OCI-M2 (cell line): Measurements from ENCODE around the gene NUTM2D.
"Not testable (repeated sequence)": the region's sequence is repeated elsewhere in the genome, so short reads cannot be mapped to it uniquely, and the experiment has no call there.

Source experiments
- DNase-seq: peaks from one replicate; lab custom pipeline; 2025; ENCODE audit not compliant: unreplicated experiment; lab: John Stamatoyannopoulos, UW

Gene NUTM2D

DNA sequence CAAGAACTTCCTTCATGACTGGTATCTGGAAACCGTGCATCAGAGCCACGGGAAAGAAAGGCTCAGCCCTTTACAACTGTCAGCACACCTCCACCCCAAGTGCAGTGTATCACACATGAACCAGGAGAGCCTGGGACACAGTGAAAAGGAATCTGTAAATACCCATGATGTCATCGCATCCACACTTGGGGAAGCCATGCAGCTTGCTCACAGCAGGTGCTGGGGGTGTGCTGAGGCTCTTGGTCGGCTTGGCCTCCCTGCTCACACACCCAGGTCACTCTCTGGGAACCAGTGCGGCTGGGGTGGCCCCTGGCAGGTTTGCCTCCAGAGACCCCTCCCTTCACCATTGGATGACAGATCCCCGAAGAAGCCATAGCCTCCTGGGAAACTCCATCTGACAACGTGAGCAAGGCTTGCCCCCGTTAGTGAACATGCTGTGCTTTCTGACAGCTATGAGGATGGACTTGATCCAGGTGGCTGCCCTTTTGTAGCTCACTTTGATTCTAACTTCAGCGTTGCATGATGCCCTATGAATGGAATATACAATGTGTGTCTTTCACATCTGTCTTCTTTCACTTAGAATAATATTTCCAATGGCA lies 12.1 kb downstream of the NUTM2D start:
- not testable (repeated sequence) for DNase-seq

DNA sequence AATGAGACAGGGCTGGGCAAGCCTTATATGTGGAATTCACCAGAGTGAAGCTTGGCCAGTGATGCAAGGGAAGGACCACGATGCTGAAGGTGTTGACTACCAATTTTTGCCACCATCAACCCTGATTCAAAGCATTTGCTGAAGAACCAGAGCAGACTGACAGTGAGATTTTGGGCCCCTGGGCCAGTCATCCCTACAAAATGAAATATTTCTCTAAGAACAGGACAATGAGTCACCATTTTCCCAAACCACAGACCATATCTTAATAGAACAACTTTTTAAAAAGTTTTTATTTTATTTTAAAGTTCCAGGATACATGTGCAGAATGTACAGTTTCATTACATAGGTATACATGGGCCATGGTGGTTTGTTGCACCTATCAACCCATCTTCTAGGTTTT lies 16.5 kb downstream of the NUTM2D start:
- DNase-seq = not testable (repeated sequence)

DNA sequence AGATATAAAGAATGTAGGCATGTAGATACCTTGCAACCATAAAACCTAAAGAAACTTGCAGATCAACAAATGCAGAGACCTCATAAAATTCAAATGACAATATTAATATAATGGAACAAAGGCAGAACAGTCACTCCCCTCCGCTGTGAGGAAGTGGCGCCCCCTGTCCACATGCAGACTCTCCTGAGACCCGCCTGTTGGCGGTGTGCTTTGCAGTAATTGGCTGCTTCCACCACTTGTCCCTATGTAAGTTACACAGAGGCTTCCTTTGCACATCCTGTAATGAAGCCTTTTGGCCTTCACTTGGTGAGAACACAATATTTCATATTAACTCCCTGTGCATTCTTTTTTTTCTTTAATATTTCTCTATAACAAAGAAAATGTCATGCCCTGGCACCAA lies 21.6 kb downstream of the NUTM2D start:
- DNase-seq = not testable (repeated sequence)

DNA sequence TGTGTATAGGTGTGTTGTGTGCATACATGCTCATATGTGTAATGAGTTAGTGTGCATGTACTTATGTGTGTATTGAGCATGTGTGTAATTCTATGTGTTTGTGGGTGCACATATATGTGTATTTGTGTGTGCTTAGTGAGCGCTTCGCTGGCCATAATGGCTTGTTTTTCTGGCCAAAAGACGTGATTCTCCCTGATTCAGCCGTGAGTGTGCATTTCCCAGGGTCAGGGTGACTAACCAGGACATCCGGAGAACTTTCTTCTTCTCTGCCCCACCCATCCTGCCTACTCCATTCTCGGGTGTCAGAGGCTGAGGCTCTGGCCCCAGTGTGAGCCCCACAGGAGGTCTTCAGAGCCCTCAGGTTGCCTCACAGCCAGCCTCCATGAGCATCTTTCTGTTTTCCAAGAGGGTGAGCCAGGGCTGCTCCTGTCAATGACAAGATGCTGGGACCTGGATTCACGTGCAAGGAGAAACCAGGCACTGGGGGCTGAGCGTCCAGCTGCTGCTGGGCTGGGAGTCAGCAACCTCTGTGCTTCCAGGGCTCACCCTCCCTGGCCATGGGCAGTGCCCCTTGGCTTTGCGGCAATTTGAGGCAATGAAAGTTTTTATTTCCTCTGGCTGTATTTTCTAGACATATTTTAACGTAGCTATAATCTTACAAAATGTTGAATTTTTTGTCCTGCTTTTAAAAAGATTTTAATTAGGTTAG lies 25.8 kb downstream of the NUTM2D start:
- DNase-seq = not testable (repeated sequence)

DNA sequence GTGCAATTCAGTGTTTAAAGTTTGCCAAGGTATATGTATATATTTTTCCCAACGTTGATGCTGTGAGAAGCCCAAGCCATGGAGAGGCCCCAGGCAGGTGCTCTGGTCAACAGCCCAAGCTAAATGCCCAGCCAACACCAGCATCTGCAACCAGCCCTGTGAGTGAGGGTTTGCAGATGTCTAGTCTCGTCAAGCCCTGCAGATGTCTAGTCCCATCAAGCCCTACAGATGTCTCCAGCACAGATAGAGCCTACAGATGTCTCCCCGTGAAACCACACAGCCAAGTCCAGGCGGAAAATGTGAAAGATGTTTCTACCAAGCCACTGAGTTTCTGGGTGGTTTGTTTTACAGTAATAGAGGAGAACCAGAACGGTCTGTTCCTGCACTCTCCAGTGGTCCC lies 26.7 kb downstream of the NUTM2D start:
- DNase-seq = not testable (repeated sequence)

DNA sequence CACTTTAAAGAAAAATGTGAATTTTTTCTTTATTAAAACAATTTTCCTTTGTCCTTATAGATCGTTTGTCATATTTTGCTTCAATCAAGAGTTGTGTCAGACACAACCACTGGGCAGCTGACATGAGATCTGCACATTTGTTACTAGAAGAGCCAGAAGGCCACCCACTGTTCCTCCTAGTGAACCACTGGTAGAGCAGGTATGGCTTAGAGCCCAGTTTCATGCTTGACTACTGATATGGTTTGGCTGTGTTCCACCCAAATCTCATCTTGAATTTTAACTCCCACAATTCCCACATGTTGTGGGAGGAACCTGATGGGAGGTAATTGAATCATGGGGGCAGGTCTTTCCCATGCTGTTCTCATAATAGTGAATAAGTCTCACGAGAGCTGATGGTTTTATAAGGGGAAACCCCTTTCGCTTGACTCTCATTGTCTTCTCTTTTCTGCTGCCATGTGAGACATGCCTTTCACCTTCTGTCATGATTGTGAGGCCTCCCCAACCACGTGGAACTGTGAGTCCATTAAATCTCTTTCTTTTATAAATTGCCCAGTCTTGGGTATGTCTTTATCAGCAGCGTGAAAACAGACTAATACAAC lies 28.3 kb downstream of the NUTM2D start:
- not testable (repeated sequence) for DNase-seq

DNA sequence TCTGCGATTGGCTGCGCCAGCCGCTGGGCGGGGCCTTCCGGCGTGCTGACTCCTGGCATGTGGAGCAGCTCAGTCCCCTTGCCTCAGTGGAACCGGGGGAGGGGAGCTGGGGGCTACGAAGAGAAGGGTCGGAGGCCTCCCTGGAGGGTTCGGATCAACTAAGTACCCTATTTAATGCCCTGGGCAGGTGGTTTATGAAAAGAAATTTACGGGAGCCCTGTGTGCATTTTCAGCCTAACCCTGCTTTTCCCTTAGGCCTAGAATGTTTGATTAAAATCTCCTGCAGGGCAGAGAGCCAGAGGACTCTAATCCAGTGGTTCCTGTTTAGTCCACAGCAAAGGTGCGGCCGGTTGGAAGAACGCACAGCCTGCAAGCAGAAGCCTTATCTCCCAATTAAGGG lies 33.8 kb downstream of the NUTM2D start:
- DNase-seq = not testable (repeated sequence)

DNA sequence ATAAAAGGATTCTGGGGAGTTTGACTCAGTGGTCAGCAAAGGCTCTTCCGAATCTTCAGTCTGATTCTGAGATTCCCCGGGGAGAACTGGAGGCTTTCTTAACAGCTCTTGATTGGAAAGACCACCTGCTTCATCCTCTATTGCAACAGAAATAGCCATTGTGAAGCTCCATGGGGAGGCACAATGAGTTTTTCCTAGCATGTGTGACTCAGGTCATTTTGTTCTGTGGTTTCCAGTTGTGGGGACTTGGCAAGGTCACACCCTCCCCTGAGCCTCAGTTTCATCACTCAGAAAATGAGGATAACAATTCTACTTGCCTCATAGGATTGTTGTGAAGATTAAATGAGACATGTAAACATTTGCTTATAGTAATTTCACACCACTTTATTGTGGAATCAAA lies 38.7 kb downstream of the NUTM2D start:
- DNase-seq = not testable (repeated sequence)

DNA sequence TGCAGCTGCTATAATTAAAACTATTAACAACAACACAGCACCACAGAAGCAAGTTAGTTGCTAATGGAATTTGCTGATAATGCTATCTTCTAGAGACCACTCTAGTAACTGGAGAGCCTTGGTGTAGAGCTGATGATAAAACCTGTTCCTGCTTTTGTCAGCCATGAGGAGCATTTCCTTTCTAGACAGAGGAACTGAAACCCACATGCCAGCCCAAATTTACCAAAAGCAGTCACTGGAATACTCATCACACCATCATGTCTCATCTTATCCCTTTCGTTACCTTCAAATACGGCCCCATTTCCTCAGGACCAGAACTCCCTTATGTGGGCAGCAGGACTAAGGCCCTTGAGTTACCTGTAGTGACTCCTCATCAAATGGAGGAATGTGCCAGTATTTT lies 40.9 kb downstream of the NUTM2D start:
- DNase-seq = not testable (repeated sequence)

DNA sequence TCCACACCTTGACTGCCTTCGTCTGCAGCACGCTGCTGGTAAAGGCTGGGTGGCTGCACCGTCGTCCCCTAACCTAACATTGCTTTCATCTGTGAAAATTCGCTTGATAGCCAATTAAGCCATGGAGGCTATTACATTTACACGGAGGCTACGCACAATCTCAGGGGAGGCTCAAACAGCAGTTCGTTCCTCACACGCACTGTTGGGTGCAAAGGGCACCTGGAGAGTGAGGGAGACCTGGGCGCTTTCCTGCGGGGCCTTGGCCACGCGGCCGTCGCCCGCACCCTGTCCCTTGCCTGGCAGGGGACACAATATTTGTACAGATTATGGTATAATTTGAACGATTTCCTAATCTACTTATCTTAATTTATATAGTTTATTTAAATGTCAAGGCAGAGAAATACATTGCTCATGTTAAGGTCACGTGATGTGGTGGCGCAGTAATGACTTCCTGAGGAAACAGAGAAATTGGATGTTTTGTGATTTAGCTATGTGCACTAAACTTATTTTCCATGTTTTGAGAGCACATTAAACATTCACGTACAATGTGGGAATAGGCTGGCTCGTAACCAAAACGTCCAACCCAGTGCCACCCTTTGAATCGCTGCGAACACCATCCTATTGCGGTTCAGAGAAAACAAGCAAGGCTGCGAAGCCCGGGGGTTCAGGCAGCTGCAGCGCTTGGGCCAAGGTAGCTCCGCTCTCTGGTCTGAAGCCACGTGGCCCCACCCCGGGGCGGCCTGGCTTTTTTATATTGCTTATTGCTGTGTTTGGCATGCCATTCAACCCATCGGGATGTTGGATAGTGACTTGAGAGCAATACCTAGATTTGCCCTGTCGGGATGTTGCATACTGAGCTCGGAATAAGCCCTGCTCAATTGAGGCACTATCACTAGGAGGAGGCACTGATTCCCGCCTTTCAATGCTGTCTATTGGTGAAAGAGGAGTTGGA lies 50.2 kb downstream of the NUTM2D start:
- not testable (repeated sequence) for DNase-seq

DNA sequence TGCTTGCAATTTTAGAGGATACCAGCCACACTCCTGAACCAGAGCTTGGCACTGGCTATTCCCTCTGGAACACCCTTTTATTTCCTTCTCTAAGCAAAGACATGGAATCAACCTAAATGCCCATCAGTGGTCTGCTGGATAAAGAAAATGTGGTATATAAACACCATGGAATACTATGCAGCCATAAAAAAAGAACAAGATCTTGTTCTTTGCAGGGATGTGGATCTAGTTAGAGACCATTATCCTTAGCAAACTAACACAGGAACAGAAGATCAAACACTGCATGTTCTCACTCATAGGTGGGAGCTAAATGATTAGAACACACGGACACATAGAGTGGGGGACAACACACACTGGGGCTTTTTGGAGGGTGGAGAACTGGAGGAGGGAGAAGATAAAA lies 56.4 kb downstream of the NUTM2D start:
- not testable (repeated sequence) for DNase-seq
